Kidney glomerular epithelial cell (primary cell): ENCODE measurements around the gene NAE1.
"Not testable (repeated sequence)": the region's sequence is repeated elsewhere in the genome, so short reads cannot be mapped to it uniquely, and the experiment has no call there.

Experiments used
- DNase-seq: peaks from one replicate; lab custom pipeline; 2025; lab: John Stamatoyannopoulos, UW

The NAE1 gene

GRCh38 chr16:66802159-66802558 is 28.6 kb downstream of the NAE1 start:
- no peak for DNase-seq

- no peak for DNase-seq
Measured at GRCh38 chr16:66801320-66802105, 29.3 kb downstream of the NAE1 start, which contains the start of gene TERB1. TSS of gene TERB1 (minus strand) at chr16:66801584. CDS start at chr16:66796798, 4,786 bp downstream.

GRCh38 chr16:66800856-66801255 is 29.9 kb downstream of the NAE1 start:
- DNase-seq, result no peak

GRCh38 chr16:66798161-66798560 is 32.6 kb downstream of the NAE1 start:
- DNase-seq, result no peak

GRCh38 chr16:66793984-66794383 is 36.8 kb downstream of the NAE1 start:
- not testable (repeated sequence) for DNase-seq

- no peak for DNase-seq
Measured at GRCh38 chr16:66790130-66790733, 40.5 kb downstream of the NAE1 start.

- no peak for DNase-seq
Measured at GRCh38 chr16:66787427-66787826, 43.3 kb downstream of the NAE1 start.

- DNase-seq, result no peak
Measured at GRCh38 chr16:66786551-66786950, 44.2 kb downstream of the NAE1 start.

- no peak for DNase-seq
Measured at GRCh38 chr16:66776457-66776856, 54.3 kb downstream of the NAE1 start.

- DNase-seq, result no peak
Measured at GRCh38 chr16:66774981-66775380, 55.8 kb downstream of the NAE1 start.

- DNase-seq, result no peak
Measured at GRCh38 chr16:66758086-66758485, 72.7 kb downstream of the NAE1 start.

GRCh38 chr16:66754819-66755218 is 76.0 kb downstream of the NAE1 start:
- no peak for DNase-seq

GRCh38 chr16:66754211-66754610 is 76.6 kb downstream of the NAE1 start:
- DNase-seq, result no peak

GRCh38 chr16:66752958-66753357 is 77.8 kb downstream of the NAE1 start:
- DNase-seq, result no peak
